Gastroesophageal sphincter (tissue), 4 donors: Measurements from ENCODE around the gene TRPC4AP. TPM values are rescaled to one million over a fixed set of nuclear protein-coding genes. Genes with fewer than 3 reads are reported as not detected.

Source experiments
- ATAC-seq: fragments of 150-250 bp; one replicate; pipeline ENCODE4 v1.9.1; 2016; ENCODE audit warnings: mild to moderate bottlenecking, moderate library complexity
- H3K27ac ChIP-seq, 4 donors: fragments of 200-600 bp; sonication (generic) in 3 of 4; 1 replicate in 3 of 4; 2 replicates in 1 of 4; pipeline ENCODE4 v1.5.1; 2016 to 2019
- H3K27me3 ChIP-seq: fragments of 200-600 bp; sonication (generic); one replicate; pipeline ENCODE4 v1.5.1; 2019
- H3K36me3 ChIP-seq, 2 donors: fragments of 200-600 bp; sonication (generic); one replicate each; pipeline ENCODE4 v1.5.1; 2019; ENCODE audit warnings: control low read depth in 1 of 2
- H3K4me1 ChIP-seq, 3 donors: fragments of 200-600 bp; sonication (generic); 1 replicate in 2 of 3; 2 replicates in 1 of 3; pipeline ENCODE4 v1.5.1; 2016 to 2019; ENCODE audit warnings: control low read depth in 2 of 3
- H3K4me3 ChIP-seq, 2 donors: fragments of 200-600 bp; sonication (generic); one replicate each; pipeline ENCODE4 v1.5.1; 2019; ENCODE audit warnings: mild to moderate bottlenecking in 1 of 2, moderate library complexity in 1 of 2
- H3K9me3 ChIP-seq, 3 donors: fragments of 200-600 bp; sonication (generic); one replicate each; pipeline ENCODE4 v1.5.1; 2017 to 2019; ENCODE audit warnings: control low read depth in 2 of 3
- EP300 ChIP-seq: sonication (generic); formaldehyde crosslinking; IDR thresholded peaks from one replicate; pipeline ENCODE4 v1.6.1; 2017; ENCODE audit warnings: antibody characterized with exemption, mild to moderate bottlenecking
- POLR2A ChIP-seq, 2 donors: fragments of 450-650 bp; IDR thresholded peaks; one replicate each; pipeline ENCODE4 v1.6.1; 2017; ENCODE audit warnings: antibody characterized with exemption in 2 of 2, mild to moderate bottlenecking in 2 of 2, moderate library complexity in 1 of 2
- POLR2AphosphoS5 ChIP-seq: sonication (generic); formaldehyde crosslinking; IDR thresholded peaks from one replicate; pipeline ENCODE4 v1.6.1; 2017; ENCODE audit warnings: antibody characterized with exemption
- WGBS, 2 donors: methylation state at CpG; one replicate each; pipeline ENCODE4 v1.1.5; 2018; ENCODE audit warnings: low coverage in 1 of 2; 5-methylcytosine and 5-hydroxymethylcytosine counted together
- total RNA-seq, 4 donors: library from RNA; depleted of rRNA; stranded (reverse); fragments of >200 nt; gene quantifications; one replicate each; pipeline ENCODE4 v1.1.0, GENCODE V29; 2016
- TF ChIP-seq, protein P1 (sequence below), 4 experiments: fragments of 200-600 bp in 2 of 4; fragments of 450-650 bp in 2 of 4; sonication (generic) in 1 of 4; IDR thresholded peaks; one replicate each; pipeline ENCODE4 v1.5.1; 2017 to 2019; ENCODE audit warnings: antibody characterized with exemption in 4 of 4, mild to moderate bottlenecking in 2 of 4, moderate library complexity in 2 of 4

The TRPC4AP gene
- total RNA-seq, 4 donors from 2014 or later = 47.5 to 57.1 (median 52.4) TPM

DNA sequence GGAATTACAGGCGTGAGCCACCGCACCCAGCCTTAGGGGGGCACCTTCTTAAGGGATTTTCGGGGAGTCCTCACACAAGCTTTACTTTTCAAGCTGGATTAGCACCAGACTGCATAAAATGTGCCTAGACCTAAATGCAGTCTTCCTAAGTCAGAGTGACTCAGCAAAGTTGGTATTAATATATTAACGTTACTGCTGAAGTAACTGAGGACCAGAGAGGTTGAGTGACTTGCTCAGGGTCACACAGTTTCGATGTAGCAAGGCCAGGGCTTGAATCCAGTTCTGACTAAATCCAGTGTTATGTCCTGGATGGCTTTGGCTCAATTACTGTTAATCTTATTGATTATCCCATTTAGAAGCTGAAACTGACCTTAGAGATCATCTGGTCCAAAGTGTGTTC, 41.1 kb upstream of the TRPC4AP start:
- WGBS, 2 donors = 78 to 100% methylated on average over 1 to 5 of the region's 5 CpGs
- TF ChIP-seq POLR2A (IDR thresholded peaks at IDR 0.05) (no peak), POLR2AphosphoS5 (no peak), EP300 (no peak)
- TF ChIP-seq, protein P1, sequence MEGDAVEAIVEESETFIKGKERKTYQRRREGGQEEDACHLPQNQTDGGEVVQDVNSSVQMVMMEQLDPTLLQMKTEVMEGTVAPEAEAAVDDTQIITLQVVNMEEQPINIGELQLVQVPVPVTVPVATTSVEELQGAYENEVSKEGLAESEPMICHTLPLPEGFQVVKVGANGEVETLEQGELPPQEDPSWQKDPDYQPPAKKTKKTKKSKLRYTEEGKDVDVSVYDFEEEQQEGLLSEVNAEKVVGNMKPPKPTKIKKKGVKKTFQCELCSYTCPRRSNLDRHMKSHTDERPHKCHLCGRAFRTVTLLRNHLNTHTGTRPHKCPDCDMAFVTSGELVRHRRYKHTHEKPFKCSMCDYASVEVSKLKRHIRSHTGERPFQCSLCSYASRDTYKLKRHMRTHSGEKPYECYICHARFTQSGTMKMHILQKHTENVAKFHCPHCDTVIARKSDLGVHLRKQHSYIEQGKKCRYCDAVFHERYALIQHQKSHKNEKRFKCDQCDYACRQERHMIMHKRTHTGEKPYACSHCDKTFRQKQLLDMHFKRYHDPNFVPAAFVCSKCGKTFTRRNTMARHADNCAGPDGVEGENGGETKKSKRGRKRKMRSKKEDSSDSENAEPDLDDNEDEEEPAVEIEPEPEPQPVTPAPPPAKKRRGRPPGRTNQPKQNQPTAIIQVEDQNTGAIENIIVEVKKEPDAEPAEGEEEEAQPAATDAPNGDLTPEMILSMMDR (IDR thresholded peaks at IDR 0.05) = no peak
- Histone ChIP-seq H3K36me3 (peaks cover 0 to 97% of the 10 kb centered on the region in 2 donors), H3K27ac (peak overlapping the region in 1 of 4 donors; percentile 75), H3K4me3 (no peak overlapping the region), H3K27me3 (no peaks in the 10 kb centered on the region), H3K9me3 (no peaks in the 10 kb centered on the region), H3K4me1 (peaks cover 0 to 17% (median 0%) of the 10 kb centered on the region in 3 donors)
- ATAC-seq = no peak

DNA sequence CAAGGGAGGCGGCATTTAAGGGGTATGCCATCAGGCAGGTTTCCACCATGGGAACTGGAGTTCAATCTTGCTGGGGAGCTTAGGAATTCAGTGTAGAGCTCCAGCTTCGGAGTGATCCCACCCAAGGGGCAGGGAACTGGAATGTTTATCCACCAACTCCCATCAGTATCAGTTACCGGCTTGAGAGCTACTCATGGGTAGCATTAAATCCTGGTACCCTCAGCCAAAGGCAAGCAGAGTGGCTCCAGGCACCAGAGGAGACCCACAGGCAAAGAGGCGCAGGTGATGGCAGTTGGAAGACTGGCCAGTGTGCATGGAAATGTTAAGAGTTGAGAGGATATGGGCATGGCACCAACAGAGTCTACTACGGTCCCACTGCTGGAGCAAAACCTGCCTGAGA, 40.4 kb upstream of the TRPC4AP start:
- WGBS, 2 donors = 93 to 100% methylated on average over 1 to 3 of the region's 5 CpGs
- no peak for ATAC-seq
- no peaks in the 10 kb centered on the region for H3K9me3 ChIP-seq
- H3K4me1 ChIP-seq = peaks cover 0 to 17% (median 0%) of the 10 kb centered on the region in 3 donors
- H3K27ac ChIP-seq = no peak overlapping the region
- TF ChIP-seq EP300 = no peak
- peaks cover 0 to 95% of the 10 kb centered on the region in 2 donors for H3K36me3 ChIP-seq
- H3K27me3 ChIP-seq = no peaks in the 10 kb centered on the region
- no peak overlapping the region for H3K4me3 ChIP-seq

DNA sequence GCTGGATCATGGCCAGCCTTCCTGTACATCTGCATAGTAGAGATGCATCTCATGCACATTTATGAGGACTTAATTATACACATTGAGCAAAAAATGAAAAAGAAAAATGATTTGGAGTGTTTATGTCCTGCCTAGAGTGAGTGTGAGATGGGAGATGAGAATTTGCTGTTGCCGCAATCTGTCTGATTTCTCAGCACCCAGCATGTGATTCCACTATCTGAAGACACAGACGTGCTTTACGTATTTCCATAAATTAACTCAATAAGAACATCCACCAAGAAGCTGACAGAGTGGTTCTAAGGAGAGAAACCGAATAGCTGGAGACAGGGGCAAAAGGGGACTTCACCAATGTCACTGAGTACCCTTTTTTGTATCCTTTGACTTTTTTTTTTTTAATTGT, 39.3 kb upstream of the TRPC4AP start:
- WGBS, 2 donors = 75 to 86% methylated on average over 4 of the region's 4 CpGs
- peaks cover 0 to 95% of the 10 kb centered on the region in 2 donors for H3K36me3 ChIP-seq
- ATAC-seq = no peak
- H3K4me3 ChIP-seq = no peak overlapping the region
- TF ChIP-seq, protein P1 (IDR thresholded peaks at IDR 0.05) = no peak
- TF ChIP-seq POLR2A (IDR thresholded peaks at IDR 0.05) (no peak), POLR2AphosphoS5 (no peak), EP300 (no peak)
- H3K4me1 ChIP-seq = peaks cover 0 to 17% (median 0%) of the 10 kb centered on the region in 3 donors
- no peaks in the 10 kb centered on the region for H3K27me3 ChIP-seq
- no peaks in the 10 kb centered on the region for H3K9me3 ChIP-seq
- no peak overlapping the region for H3K27ac ChIP-seq

DNA sequence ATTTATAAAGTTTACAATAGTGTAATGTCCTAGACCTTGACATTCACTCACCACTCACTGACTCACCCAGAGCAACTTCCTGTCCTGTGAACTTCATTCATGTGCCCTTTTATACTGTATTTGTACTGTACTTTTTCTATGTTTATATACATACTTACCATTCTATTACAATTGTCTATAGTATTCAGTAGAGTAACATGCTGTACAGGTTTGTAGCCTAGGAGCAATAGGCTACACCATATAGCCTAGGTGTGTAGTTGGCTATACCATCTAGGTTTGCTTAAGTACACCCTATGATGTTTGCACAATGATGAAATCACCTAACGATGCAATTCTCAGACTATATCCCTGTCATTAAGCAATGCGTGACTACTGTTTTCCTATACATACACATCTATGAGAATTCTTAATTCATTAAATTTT, 37.1 kb upstream of the TRPC4AP start:
- 81 to 85% methylated on average over 2 of the region's 2 CpGs for WGBS, 2 donors
- H3K4me3 ChIP-seq = no peak overlapping the region
- no peaks in the 10 kb centered on the region for H3K27me3 ChIP-seq
- peaks cover 0 to 97% of the 10 kb centered on the region in 2 donors for H3K36me3 ChIP-seq
- peaks cover 0 to 5% (median 0%) of the 10 kb centered on the region in 3 donors for H3K4me1 ChIP-seq
- no peaks in the 10 kb centered on the region for H3K9me3 ChIP-seq
- H3K27ac ChIP-seq = no peak overlapping the region
- no peak for ATAC-seq
- no peak for TF ChIP-seq POLR2A (IDR thresholded peaks at IDR 0.05)
- TF ChIP-seq, protein P1 (IDR thresholded peaks at IDR 0.05) = no peak
- TF ChIP-seq POLR2AphosphoS5 = no peak
- no peak for TF ChIP-seq EP300

DNA sequence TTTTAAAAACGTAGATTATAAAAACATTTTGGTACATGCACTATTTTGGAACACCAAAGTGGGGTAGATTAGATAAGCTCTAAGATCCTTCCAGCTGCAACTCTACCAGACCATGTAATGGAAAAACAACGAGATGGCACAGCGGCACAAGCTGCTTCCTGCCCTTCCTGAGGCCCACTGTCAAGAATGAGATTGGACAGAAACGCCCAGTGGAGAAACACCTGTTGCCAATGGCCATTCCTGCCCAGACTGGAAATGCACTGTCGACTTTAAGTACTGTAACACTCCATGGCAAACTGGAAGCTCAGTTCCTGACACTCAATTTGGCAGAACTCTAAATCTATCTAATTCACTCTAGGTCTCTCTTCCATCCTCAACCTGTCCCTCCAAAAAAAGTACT, 33.1 kb upstream of the TRPC4AP start:
- Histone ChIP-seq H3K27ac (no peak overlapping the region), H3K27me3 (no peaks in the 10 kb centered on the region), H3K9me3 (no peaks in the 10 kb centered on the region), H3K36me3 (peaks cover 0 to 96% of the 10 kb centered on the region in 2 donors), H3K4me1 (no peaks in the 10 kb centered on the region), H3K4me3 (no peak overlapping the region)
- no peak for ATAC-seq
- 84 to 90% methylated on average over 4 to 5 of the region's 5 CpGs for WGBS, 2 donors
- TF ChIP-seq POLR2AphosphoS5 = no peak
- TF ChIP-seq, protein P1 (IDR thresholded peaks at IDR 0.05) = no peak
- TF ChIP-seq POLR2A (IDR thresholded peaks at IDR 0.05) = no peak
- no peak for TF ChIP-seq EP300
